ENCODE measurements around the gene PMPCA.
"Not testable (repeated sequence)": the region's sequence is repeated elsewhere in the genome, so short reads cannot be mapped to it uniquely, and the experiment has no call there.

PMPCA gene

DNA sequence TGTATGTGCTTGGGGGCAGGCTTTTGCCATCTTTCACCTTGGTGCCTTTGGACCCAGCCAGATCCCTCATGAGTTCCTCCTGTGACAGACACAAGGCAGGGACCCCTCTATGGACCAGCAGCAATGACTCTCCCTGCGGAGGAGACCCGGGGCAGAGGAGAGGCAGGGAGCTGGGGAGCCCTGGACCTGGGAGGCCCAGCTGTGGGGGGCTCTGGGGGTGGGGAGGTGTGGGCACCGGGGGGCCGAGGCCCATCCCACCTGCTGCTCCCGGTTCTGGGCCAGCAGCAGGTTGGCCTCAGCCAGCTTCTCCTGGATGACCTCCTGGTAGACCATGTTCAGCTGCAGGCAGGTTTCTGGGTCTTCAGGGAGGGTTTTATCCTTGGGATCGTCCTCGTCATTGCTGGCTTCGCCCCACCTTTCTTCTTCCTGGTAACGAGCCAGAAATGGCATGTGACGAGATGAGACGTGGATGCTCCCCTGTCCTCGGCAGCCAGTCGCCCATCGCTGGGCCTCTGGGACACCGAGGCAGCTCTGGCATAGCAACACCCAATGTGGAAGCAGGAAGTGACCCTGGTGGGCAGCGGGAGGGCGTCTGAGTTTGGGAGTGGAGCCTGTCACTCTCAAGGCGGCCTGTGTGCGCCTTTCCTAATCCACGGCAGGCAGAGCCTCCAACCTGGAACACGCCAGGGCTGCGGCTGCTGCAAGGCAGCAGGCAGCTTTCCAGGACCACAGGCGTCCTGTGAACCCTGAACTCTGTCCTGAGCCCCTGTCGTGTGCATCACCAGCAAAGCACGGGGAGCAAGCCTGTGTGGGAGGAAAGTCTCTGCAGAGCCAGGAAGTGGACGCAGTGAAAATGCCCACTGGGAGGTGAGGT, 14.9 kb upstream of the PMPCA start:
- no peak for FAIRE-seq

- no peak for FAIRE-seq
These were observed 14.3 kb upstream of the PMPCA start for GRCh38 chr9:136396219-136396515.

- FAIRE-seq, result no peak
These were observed 12.8 kb upstream of the PMPCA start for GRCh38 chr9:136397643-136398042.

DNA sequence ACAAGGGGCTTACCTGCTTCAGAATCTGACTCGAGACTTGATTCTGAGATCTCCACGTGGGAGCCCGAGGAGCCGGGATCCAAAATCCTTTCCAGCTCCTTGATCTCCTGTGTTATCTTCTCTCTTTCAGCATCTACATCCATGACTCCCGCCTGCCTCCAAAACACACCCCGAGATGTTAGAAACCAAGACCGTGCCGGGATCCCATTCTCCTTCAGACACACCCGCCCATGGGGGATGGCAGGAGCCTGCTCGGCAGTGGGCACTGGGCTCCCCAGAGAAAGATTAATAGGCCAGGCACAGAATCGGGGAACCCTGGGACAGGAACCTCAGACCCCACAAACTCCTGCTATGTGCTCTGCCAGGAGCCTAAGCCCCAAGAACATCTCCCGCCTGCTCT, 12.2 kb upstream of the PMPCA start:
- no peak for FAIRE-seq

GRCh38 chr9:136399176-136400037, 11.1 kb upstream of the PMPCA start:
- no peak for FAIRE-seq

- FAIRE-seq, result no peak
These were observed 10.2 kb upstream of the PMPCA start, which contains the start of gene SNAPC4 for GRCh38 chr9:136400038-136400834. SNAPC4 (minus strand) TSS chr9:136400170; CDS start chr9:136398428, 1,742 bp downstream.

GRCh38 chr9:136401173-136401922, 9.1 kb upstream of the PMPCA start:
- no peak for FAIRE-seq

- FAIRE-seq, result no peak
These were observed 8.4 kb upstream of the PMPCA start for GRCh38 chr9:136402067-136402466.

DNA sequence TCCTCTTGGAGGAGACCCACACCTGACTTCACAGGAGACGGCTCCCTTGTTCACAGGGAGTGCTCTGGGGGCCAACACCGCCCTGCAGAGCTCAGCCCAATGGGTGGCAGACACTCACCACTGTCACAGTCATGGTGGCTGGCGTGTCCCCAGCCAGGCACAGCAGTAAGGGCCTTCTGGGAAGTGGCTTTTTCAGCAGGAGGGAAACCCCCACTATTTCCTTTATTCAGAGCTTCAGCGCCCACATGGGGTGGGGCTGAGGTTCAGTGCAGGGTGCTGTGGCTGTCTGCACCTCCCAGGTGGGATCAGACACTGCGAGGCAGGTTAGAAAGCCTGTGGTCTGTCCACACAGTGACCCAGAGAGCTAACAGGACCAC, 6.9 kb upstream of the PMPCA start:
- no peak for FAIRE-seq

- FAIRE-seq, result no peak
These were observed 6.3 kb upstream of the PMPCA start for GRCh38 chr9:136403915-136404800.

DNA sequence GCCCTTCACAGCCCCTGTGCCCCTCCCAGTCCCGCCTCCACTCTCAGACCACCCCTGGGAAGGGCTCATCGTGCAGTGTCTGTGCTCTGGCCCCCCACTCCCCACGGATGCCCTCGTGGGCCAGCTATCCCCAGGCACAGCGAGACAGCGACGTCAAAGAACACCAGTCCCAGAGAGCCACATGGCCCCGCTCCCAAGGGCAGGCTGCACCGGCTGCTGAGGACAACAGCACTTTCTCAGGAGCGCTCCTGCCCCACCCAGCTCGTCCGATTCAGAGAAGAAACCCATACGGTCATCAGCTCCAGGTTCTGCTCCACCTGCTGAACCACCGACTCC, 5.7 kb upstream of the PMPCA start:
- no peak for FAIRE-seq

- no peak for FAIRE-seq
These were observed 5.0 kb upstream of the PMPCA start for GRCh38 chr9:136405481-136405880.

DNA sequence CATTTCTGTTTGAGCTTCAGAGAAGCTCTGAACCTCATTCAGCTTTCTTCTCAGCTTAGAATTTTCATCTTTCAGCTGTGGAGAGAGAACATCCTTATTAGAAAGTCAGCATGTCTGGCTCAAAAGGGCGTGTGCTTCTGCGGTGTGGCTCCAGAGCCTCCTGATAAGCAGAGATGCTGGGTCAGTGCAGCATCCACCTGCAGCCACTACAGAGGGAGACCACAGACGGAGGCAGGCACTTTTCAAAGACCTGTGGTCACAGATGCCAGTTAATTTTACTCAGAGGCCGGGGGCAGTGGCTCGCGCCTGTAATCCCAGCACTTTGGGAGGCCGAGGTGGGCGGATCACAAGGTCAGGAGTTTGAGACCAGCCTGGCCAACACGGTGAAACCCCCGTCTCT, 4.6 kb upstream of the PMPCA start:
- FAIRE-seq, result not testable (repeated sequence)

- FAIRE-seq, result not testable (repeated sequence)
These were observed 3.4 kb upstream of the PMPCA start for GRCh38 chr9:136407061-136407460.

- FAIRE-seq, result no peak
These were observed 2.5 kb upstream of the PMPCA start for GRCh38 chr9:136407911-136408310.

GRCh38 chr9:136409557-136410455, 652 bp upstream of the PMPCA start:
- FAIRE-seq, result no peak

DNA sequence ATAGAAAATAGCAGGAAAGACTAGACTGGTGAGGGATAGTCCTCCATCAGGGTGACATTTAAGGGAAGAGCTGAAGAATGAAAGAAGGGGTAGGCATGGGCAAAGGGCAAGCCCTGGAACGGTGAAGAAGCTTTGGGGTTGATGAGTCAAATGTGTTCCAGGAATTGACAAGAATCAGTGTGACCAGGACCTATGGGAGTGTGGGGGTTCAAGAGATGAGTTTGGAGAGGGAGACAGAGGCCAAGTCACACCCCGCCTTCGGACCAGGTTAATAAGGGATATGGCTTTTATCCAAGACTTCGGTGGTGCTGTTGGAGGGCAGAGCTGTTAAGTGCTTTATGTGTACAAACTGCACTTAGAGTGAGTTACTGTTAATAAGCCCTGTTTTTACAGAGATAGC, 920 bp downstream of the PMPCA start:
- no peak for FAIRE-seq

- FAIRE-seq, result no peak
These were observed 2.5 kb downstream of the PMPCA start for GRCh38 chr9:136412962-136413361.

DNA sequence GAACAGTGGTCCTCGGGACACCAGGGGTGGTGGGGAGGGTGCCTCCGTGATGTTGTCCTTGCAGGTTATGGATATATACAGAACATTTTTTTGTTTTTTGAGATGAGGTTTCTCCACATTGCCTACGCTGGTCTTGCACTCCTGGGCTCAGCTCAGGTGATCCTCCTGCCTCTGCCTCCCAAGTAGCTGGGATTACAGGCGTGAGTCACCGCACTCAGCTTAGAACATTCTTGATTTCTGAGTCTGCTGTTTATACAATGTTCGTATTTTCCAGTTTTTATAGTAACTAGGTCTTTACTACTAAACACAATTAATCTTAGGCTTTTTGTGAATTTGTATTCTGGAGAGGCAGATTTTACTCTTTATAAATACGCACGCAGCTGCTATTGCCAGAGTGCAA, 6.0 kb downstream of the PMPCA start:
- FAIRE-seq, result no peak

- FAIRE-seq, result no peak
These were observed 6.5 kb downstream of the PMPCA start for GRCh38 chr9:136416914-136417313.
